DND-41 (cell line): Measurements from ENCODE around the gene CXCR3.

Source experiments
- EZH2 ChIP-seq: IDR thresholded peaks from 3 replicates; pipeline ENCODE4 v1.6.1; 2012; ENCODE audit warnings: borderline replicate concordance, low read depth, mild to moderate bottlenecking, moderate library complexity, low read length, inconsistent platforms; ENCODE audit not compliant: severe bottlenecking
- TF ChIP-seq, protein P1 (sequence below): IDR thresholded peaks from 2 replicates; pipeline ENCODE4 v1.5.1; 2012; ENCODE audit warnings: borderline replicate concordance, low read length, moderate library complexity, mild to moderate bottlenecking; ENCODE audit not compliant: poor library complexity, severe bottlenecking; ENCODE audit errors: extremely low read depth

DNA sequence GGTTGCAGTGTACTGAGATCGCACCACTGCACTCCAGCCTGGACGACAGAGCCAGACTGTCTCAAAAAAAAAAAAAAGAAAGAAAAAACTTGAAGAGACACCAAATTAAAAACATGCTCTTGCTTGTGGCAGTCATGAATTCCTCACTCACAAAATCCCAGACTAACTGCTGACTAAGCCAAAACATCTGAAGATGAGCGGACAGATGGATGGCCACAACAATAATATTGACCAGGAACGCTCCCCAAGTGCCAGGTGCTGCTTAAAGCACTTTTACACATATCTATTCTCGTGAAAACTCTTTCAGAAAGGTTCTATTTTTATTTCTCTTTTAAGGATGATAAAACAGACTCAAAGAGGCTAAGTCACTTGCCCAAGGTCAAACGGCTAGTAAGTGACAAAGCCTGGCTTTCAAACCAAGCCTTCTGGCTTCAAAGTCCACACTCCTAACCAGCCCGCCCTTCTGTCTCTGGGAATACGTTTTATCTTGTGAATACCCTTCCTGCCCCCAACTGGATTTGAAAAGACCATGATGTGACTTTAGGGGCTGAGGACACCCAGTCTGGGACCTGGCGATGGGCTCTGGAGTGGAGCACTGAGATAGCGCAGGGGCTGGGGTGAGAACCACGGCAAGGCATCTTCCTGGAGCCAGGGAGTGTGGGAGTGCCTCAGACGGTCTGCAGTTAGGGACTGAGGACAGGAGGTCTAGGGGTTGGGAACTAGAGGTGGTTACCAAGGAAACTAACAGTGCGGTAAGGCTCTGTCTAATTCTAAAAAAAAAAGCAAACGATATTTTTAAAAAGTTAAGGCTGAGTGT is 9.5 kb upstream of the CXCR3 start:
- TF ChIP-seq, protein P1, sequence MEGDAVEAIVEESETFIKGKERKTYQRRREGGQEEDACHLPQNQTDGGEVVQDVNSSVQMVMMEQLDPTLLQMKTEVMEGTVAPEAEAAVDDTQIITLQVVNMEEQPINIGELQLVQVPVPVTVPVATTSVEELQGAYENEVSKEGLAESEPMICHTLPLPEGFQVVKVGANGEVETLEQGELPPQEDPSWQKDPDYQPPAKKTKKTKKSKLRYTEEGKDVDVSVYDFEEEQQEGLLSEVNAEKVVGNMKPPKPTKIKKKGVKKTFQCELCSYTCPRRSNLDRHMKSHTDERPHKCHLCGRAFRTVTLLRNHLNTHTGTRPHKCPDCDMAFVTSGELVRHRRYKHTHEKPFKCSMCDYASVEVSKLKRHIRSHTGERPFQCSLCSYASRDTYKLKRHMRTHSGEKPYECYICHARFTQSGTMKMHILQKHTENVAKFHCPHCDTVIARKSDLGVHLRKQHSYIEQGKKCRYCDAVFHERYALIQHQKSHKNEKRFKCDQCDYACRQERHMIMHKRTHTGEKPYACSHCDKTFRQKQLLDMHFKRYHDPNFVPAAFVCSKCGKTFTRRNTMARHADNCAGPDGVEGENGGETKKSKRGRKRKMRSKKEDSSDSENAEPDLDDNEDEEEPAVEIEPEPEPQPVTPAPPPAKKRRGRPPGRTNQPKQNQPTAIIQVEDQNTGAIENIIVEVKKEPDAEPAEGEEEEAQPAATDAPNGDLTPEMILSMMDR, result no peak
- no peak for TF ChIP-seq EZH2
